Erythroblast (primary cell): ENCODE data around the gene MAGI1.

Experiments
- GATA1 ChIP-seq: IDR thresholded peaks from 2 replicates; pipeline ENCODE4 v1.6.1; 2011; ENCODE audit warnings: low read depth, mild to moderate bottlenecking, control low read depth, low read length, moderate library complexity
- POLR2A ChIP-seq: IDR thresholded peaks from 2 replicates; pipeline ENCODE4 v1.6.1; 2011; ENCODE audit warnings: mild to moderate bottlenecking, low read length

DNA sequence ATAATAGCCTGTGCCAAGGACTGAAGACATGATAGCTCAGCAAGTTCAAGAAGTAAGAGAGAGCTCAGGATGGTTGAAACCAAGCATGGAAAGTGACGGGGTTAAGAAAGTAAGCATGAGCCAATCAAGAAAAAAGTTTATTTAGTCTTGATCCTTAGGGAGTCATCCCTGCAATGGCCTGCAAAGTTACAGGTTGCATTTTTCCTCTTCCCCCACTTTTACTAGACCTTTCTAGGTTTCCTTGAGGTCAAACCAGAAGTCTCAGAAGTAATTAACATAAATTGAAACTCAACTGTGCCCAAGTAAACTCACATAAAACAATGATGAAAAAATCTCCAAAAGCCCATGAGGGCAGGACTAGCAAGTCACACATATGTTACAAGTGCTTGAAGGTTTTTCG, 250.9 kb downstream of the MAGI1 start:
- no peak for TF ChIP-seq POLR2A
- TF ChIP-seq GATA1 = no peak
